ENCODE results near the gene DDIT3.

DDIT3 gene

DNA sequence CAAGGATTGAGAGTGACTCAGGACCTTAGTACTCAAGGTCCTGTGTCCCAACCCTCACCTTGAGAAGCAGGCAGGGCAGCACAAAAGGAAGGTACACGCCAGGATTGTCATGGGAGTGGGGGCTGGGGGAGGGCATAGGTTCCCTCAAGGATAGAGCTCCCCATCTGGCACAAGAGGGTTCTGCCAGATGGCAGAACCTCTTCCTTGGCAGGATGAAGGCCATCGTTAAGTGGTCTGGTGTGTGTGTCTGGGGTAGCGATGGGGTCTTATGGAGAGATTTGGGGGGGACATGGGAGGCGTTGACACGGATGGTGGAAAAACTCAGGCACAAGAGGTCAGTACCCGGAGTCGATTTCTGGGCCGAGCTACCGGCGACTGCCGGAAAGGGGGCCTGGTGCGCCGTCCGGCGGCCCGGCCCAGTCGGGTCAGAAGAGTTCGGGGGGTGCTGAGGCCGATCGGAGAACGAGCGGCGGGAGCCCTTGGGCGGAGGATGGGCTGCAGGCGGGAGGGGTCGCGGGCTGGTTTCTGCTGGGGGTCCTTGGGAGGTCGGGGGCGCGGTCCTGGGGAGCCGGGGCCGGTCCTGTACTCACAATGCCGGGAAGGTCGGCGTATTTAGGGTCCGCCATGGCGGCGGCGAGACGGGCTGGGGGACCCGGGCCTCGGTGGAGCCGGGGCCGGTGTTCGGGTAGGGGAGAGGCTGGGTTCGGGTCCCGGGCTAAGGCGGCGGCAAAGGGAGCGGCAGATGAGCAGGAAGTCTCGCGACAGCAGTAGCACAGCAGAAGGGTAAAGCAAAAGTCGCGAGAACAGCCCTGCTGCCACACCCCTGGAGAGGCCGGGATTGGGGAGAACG is 26.3 kb upstream of the DDIT3 start, which contains the start of gene DCTN2:
Gene DCTN2, minus strand, starts transcription at position 755 of the 850 bp plus-strand sequence. Its CDS starts 129 bp downstream, at position 626.
- DNase-seq: peak; percentile 99

DNA sequence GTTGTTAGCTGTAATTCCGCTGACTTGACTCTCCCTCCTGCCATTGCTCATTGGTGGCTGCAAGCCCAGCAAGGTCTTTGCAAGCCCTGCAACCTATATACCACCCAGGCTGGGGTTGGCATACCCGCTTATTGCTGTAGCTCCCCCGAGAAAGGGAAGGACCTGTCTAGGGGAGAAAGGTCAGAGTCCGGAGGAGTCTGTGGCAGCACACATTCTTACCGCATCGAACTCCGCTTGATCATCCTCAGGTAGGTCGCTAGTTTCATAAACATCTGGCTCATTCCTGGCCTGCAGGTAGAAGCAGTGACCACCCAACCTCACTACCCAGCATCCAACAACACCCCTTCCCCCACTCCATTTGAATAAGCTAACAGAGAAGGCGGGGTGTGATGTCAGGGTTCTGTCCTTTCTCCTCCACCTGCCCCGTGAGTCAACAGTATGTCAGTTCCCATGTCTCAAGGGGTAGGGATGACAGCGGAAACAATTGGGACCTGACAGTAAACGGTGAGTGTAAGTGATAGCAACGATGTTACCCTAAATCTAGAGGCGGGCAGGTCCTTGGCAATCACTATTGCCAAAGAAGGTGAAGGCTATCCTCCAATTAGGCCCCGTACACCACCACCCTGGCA is 25.6 kb upstream of the DDIT3 start:
- DNase-seq: no peak

DNA sequence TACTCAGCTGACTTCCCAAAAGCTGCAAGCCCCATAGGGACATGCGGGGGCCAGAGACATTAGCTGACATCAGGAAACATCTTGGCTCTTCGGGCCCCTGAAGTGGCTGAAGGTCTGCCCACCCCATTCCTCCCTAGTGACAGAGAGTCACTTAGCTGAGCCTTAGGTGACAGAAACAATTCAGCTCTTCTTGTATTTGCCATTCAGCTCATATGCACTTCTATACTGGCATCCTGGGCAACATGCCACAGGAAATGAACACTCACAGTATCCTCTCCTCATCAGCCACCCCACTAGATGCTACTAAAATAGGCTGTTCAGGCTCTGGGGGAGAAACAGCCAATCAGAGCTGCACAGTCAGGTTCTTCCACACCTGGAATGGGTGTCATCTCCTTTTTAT is 23.3 kb upstream of the DDIT3 start:
- no peak for DNase-seq

DNA sequence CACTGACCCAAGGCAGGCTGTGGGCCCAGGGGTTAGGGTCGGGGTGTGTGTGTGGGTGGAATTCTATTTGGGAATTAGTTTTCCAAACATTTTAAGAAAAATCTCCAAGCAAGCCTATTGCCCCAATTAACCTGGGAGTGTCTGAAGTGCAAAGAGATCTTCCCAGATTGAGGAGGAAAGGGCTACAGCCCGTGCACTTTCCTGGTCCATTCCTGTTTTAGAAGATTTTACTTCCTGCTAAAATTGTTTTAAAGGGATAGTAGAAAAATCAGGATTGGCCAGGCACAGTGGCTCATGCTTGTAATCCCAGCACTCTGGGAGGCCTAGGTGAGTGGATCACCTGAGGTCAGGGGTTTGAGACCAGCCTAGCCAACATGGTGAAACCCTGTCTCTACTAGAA is 21.4 kb upstream of the DDIT3 start:
- no peak for DNase-seq

DNA sequence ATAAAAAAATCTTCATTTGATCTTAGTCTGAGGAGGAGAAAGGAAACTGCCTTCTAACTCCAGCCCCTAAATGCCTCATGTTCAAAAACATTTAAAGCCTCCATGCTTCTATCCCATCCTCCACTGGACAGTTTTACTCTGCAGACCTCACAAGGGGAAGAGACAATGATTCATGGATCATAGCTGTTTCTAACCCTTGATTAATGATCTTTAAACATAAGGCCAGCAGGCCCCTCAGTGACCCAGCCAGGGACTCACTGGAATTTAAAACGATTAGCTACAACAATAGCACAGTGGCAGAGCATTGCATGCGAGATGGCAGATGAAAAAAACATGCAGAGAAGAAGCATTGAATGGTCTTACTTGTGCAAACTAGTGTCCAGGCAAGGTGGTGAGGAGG is 20.7 kb upstream of the DDIT3 start:
- peak; percentile 45 for DNase-seq

DNA sequence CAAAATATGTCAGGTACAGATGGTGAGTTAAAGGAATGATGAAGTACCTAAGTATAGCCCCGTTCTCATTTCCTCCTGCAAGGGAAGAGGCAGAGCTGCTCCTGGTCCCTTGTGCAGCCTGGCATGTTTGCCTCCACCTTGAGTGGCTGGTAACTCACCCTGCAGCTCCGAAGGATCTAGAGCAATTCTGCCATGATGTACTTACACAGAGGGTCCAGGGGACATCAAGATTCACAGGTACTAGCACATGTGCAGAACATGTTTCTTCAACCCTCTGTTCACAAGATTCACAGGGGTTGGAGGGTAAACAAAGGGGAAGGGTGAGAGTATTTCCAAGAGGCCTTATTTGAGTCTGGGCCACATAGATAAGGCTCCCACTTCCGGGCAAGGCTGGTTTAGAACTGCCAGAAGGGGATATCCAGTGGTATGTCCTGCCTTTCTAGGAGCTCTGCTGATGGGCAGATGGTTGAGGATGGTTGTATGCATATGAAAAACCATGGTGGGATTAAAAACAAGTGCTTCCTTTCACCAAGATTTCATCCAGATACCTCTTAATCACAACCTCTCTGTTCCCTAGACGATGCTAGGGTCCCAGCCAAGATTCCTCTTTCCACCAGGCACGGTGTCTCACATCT is 18.9 kb upstream of the DDIT3 start:
- DNase-seq: no peak

DNA sequence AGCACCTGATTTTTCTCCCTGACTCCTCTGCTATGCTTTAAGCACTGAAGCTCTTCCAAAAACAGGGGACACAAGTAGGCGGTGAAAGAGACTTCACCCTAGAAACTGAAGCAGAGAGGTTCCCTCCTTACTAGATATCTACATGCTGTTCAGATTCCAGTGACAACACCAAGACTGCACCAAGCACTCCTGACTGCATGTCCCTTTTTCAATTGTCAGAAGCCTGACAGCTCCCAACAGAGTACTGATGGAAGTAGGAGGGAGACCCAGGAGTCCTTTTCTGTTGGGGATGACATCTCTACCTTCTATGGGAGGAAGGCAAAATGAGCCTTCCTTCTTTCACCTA is 16.3 kb upstream of the DDIT3 start:
- DNase-seq: no peak

DNA sequence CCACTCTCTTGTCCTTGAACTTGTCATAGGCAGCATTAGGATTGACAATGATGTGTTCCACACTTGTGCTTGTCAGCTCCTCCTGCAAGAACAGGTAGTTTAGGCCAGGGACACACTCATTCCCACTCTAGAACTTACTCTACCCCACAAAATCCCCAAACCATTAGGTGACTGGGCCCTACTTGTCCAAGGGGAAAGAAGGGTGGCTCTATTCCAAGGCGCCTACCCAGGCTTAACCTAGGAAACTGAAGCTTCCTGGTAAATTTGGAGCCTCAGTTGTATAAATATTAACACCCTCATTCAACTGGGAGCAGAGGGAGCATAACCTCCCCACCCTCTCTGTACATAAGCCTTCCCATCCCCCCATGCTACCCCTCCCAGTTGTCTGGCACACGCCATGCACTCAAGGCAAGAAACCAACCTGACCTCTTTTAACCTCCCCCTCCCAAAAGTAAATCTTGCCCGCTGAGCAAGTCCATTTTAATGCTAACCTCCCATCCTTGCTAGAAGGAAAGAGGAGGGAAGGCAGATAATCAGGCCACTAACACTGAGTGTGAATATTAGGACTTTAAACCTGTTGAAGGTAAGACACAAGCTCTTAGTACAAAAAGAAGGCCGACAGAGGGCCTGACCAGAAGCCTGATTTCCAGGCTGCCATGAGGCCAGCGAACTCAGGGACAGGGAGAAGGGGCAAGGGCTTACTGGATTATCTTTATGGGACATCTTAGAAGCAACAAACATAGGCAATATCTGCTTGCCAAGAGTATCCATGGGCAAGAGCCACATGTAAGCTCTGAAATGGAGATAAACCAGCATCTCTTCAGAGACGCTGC is 15.7 kb upstream of the DDIT3 start:
- DNase-seq: no peak

DNA sequence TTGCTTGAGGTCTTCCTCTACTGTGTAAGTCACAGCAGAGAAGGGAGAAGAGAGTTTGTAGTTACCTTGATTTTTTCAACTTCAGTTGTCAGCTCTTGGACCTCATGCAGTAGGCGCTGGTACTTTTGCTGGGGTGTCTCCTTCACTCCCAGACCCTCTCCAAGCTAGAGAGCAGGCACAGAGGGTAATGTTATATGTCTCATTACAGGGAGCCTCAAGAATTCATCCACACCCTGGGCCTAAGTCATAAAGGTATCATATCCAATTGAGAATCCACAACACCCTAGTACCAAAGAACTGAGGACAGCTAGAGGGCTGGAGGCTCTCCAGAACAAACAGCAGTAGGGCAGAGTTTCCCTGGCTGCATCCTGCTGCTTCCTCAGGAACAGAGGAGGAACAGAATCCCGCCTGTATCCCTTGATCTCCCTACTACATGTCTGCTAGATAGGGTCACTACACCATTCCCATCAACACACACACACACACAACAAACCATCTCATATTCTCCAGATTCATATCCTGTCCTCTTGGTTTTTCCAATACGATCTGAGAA is 14.8 kb upstream of the DDIT3 start:
- DNase-seq: no peak

DNA sequence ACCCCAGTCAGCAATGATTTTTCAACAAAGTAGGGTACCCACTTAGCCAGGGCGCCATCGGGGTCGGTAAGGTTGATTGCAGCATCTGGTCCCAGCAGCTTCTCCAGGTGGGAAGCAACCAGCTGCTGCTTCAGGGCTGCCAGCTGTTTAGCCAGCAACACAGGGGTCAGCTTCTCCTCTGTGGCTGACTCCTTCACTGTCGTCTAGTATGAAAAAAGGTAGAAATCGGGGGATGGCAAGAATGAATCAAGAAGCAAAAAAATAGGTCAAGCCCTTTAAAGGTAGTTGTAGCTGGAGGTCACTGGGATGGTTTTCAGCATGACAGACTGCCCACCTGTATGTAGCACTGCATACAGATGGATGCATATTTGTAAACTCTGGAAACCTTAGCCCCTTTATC is 13.9 kb upstream of the DDIT3 start:
- no peak for DNase-seq

DNA sequence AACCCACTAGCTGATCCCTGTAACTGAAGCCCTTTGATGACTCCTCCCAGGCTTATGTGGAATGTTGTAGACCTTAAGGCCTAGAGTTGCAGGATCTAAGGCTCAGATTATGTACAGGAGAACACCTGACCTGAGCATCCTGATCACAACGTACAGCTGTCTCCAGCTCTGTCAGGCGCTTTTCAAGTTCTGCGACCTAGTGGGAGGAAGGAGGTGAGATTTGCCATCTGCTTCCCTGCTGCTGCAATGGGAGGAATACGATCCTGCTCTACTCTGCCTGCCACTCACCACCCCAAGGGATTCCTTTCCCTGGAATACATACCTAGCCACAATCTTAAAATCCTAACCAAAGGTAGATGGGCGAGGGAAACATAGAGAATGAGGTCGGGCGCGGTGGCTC is 12.8 kb upstream of the DDIT3 start:
- DNase-seq: peak; percentile 40

DNA sequence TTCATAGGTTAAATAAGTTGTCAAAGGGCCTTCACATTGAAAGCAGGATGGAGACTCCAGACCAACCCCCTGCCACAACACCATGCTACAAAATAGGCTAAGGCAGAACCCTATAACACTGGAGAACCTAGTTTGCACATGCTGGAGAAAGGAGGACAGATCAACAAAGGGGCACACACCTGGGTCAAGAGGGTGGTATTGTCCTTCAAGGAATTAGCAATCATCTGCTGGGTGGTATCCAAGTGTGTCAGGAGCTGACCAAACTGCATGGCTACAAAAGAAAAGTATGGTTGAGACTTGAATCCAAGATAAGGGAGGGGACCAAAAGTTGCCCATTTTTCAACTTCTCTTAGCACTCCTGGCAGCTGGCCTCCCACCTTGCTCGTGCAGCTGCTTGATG is 11.5 kb upstream of the DDIT3 start:
- no peak for DNase-seq

DNA sequence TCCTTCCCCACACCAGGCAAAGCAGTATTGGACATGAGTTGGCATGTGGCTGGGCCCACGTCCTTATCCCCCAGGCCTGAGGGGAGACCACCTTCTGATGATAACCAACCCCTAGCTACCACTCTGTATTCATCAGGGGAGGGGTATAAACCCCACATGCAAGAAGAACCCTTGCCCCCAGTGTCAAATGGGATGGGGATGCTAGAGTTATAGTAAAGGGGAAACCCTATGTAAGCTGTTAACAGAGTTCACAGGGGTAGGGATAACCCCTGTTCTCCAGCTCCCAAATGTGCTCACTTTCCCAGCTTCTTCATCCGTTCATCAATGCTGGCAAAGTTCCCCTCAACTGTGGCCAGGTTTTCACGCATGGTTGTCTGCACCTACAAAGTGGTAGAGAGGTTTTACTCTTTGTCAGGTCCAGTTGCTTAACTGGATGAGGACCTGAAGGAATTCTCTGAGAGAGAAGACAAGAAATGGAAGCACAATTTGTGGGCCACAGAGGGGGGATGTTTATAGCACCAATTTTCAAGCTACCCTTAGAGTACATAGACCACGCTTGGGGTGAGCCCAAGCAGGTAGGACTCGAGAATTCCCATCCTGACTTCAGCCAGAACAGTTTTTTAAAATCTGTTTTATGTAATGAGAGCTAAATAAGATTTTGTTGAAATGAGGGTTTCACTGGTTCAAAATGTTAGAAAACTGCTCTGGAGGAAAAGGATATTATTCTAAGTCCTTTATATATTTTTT is 10.3 kb upstream of the DDIT3 start:
- DNase-seq: no peak

DNA sequence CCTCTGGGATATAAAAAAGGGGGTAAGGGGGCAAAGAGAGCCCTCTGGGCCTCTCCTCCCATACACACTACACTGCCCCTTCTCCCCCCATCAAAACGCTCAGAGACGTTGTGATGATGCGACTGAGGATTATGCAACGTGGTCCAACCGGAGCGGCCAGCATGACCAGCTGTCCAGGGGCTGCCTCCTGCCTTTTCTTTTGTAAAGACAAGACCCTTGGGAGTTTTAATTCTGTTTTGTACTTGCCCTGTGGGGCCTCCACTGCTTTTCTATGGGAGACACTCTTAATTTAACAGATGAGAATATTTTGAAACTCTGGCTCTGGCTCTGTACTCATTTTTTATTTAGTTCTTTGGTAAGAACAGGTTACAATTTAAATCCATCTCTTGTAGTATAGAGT is 9.5 kb upstream of the DDIT3 start:
- DNase-seq: peak; percentile 63

DNA sequence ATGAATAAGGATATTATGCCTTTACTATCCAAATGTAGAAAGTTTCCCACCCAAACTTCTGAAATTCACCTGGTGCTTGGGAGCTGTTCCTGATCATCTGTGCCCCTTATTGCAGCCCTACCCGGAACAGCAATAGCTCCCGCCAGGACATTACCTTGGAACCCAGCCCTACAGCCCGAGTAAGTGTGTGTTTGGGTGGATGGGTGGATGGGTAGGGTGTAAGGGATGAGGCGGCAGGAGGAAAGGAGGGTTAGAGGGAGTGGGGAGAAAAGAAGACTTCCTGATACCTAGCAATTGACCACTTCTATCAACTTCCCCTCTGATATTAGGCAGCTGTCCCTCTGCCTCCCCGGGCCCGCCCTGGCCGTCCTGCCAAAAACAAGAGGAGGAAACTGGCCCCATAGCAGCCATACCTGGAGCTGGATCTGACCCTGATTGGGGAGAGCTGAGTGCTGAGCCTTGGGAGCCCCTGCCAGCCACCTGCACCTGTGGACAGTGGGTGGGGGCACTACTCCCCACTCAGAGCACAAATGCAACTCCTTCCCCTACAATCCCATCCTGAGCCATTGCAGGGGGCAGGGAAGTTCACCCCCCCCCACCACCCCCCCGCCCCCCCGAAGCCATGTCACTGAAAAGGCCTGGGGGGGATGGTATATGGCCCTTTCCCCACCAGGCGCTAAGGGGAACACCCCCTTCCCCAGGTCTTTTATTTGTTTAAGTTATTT is 8.7 kb upstream of the DDIT3 start:
- no peak for DNase-seq

DNA sequence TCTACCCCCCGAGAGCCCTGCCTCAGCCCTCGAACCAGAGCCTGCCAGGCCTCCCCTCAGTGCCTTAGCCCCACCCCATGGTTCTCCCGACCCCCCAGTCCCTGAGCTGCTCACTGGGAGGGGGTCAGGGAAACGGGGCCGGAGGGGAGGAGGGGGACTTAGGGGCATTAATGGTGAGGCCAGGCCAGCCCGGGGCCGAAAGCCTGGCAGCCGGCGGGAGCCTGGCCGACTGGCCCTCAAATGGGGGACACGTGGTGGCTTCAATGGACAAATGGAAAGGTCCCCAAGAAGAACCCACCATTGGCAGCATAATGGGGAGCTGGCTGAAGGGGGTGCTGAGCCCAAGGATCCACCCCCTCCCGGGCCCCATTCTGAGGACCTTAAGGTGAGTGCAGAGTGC is 7.9 kb upstream of the DDIT3 start:
- DNase-seq: no peak

DNA sequence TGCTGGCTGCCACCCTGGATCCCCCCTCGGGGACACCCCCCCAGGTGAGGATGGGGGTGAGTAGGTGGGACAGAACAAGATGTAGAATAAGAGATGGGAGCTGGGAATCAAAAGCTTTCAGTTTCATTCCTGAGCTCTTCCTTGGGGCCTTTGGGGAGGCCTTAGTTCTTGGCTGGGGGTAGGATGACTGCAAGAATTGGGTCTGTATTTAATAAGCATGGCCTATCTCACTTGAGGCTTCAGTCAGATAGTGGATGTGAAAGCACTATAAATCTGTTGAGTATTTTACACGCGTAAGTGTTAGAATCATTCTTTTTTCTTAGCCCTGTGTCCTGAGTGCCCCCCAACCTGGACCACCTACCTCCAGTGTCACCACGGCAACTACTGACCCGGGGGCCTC is 6.9 kb upstream of the DDIT3 start:
- DNase-seq: no peak

DNA sequence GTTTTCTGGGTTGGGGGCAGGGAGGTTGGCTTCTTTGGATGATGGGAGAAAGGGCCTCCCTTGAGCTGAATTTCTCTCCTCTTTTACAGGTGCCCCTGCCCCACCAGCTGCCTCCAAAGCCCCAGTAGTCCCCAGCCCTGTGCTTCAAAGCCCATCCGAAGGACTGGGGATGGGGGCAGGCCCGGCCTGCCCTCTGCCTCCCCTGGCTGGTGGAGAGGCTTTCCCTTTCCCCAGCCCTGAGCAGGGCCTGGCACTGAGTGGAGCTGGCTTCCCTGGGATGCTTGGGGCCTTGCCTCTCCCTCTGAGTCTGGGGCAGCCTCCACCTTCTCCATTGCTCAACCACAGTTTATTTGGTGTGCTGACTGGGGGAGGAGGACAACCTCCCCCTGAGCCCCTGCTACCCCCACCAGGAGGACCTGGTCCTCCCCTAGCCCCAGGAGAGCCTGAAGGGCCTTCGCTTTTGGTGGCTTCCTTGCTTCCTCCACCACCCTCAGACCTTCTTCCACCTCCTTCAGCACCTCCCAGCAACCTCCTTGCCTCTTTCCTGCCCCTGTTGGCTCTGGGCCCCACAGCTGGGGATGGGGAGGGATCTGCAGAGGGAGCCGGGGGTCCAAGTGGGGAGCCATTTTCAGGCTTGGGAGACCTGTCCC is 6.3 kb upstream of the DDIT3 start:
- no peak for DNase-seq

DNA sequence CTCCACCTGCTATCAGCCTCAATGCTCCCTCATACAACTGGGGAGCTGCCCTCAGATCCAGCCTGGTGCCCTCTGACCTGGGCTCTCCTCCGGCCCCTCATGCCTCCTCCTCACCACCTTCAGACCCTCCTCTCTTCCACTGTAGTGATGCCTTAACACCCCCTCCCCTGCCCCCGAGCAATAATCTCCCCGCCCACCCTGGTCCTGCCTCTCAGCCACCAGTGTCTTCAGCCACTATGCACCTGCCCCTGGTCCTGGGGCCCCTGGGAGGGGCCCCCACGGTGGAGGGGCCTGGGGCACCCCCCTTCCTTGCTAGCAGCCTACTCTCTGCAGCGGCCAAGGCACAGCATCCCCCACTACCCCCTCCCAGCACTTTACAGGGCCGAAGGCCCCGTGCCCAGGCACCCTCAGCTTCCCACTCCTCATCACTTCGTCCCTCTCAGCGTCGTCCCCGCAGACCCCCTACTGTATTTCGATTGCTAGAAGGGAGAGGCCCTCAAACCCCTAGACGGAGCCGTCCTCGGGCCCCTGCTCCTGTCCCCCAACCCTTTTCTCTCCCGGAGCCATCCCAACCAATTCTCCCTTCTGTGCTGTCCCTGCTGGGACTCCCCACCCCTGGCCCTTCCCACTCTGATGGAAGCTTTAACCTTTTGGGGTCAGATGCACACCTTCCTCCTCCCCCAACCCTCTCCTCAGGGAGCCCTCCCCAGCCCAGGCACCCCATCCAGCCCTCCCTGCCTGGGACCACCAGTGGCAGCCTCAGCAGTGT is 5.5 kb upstream of the DDIT3 start:
- DNase-seq: no peak
